ENCODE data around the gene KLC3. TPM values are rescaled to one million over a fixed set of nuclear protein-coding genes. Genes with fewer than 3 reads are reported as not detected.

The KLC3 gene
- total RNA-seq, 2 donors from 2014 or later, result 3.6 to 4.8 TPM

DNA sequence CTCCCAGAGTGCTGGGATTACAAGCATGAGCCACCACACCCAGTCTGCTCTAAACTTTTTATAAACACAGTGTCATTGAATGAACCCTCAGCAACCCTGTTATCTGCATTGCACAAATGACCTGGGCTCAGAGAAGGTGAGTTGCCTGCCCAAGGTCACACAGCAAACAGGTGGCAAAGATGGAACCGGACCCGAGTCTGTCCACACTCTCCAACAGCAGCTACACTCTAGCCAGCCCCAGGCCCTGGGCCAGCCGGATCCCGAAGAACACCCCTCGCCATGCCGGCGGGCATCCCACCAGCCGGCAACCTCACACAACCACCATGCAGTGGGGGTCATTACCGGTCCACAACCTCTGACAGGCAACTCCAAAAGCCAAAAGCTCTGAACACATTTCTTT is 15.4 kb downstream of the KLC3 start:
- Mint-ChIP-seq H3K36me3 (ENCODE audit: low read depth) (peaks cover 71% of the 10 kb centered on the region), H3K4me1 (no peaks in the 10 kb centered on the region), H3K4me3 (no peak overlapping the region), H3K27me3 (ENCODE audit: insufficient read depth) (no peaks in the 10 kb centered on the region), H3K27ac (no peak overlapping the region), H3K9me3 (no peaks in the 10 kb centered on the region)
- 96% methylated on average over 9 of the region's 9 CpGs for WGBS, 2 experiments (ENCODE audit: insufficient coverage in 1 of 2, insufficient read length in 1 of 2)
- DNase-seq, result no peak
- Histone ChIP-seq H3K27ac (ENCODE audit: low read depth, low read length) (no peak overlapping the region), H3K4me3 (ENCODE audit: low read length) (no peak overlapping the region), H3K27me3 (ENCODE audit: control insufficient read depth, insufficient read depth, low read length, poor library complexity, severe bottlenecking) (no peaks in the 10 kb centered on the region), H3K4me1 (ENCODE audit: control insufficient read depth, insufficient read depth, low read length) (no peaks in the 10 kb centered on the region), H3K36me3 (ENCODE audit: control insufficient read depth, insufficient read depth, low read length) (peaks cover 67% of the 10 kb centered on the region), H3K9me3 (ENCODE audit: control insufficient read depth, low read length) (peaks cover 8% of the 10 kb centered on the region), H3K9ac (ENCODE audit: extremely low read depth, low read length, poor library complexity, severe bottlenecking) (no peak overlapping the region)
- TF ChIP-seq, protein P1, sequence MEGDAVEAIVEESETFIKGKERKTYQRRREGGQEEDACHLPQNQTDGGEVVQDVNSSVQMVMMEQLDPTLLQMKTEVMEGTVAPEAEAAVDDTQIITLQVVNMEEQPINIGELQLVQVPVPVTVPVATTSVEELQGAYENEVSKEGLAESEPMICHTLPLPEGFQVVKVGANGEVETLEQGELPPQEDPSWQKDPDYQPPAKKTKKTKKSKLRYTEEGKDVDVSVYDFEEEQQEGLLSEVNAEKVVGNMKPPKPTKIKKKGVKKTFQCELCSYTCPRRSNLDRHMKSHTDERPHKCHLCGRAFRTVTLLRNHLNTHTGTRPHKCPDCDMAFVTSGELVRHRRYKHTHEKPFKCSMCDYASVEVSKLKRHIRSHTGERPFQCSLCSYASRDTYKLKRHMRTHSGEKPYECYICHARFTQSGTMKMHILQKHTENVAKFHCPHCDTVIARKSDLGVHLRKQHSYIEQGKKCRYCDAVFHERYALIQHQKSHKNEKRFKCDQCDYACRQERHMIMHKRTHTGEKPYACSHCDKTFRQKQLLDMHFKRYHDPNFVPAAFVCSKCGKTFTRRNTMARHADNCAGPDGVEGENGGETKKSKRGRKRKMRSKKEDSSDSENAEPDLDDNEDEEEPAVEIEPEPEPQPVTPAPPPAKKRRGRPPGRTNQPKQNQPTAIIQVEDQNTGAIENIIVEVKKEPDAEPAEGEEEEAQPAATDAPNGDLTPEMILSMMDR (conservative IDR thresholded peaks at IDR 0.05), result no peak

DNA sequence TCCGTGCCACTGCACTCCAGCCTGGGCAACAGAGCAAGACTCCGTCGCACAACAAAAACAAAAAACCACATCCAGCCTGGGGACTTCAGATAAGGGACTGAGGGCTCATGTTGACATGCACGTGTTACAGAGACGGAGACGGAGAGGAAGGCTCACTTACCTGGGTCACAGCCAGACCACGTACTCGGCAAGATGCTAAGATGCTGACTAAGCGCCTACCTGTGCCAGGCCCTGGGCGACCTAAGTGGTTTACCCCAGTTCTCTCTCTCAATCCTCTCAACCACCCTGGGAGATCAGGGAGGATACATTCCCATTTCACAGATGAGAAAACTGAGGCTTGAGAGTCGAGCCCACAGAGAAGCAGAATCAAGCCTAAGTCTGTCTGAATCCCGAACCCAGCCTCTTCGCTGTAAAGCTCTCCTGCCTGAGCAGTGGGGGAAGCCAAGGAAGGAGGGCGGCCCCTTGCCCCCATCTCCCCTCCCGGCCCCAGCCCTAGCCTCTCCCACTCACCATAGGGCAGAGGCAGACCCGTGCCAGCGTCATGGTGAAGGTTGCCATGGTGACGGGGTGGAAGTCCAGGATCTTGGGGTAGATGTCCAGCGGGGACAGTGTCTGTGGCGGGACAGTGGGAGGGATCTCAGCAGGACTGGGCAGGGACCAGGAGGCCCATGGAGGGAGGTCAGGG is 16.4 kb downstream of the KLC3 start:
- no peak for DNase-seq
- H3K9ac ChIP-seq (ENCODE audit: extremely low read depth, low read length, poor library complexity, severe bottlenecking), result no peak overlapping the region
- no peaks in the 10 kb centered on the region for H3K27me3 Mint-ChIP-seq (ENCODE audit: insufficient read depth)
- peaks cover 8% of the 10 kb centered on the region for H3K9me3 ChIP-seq (ENCODE audit: control insufficient read depth, low read length)
- peaks cover 77% of the 10 kb centered on the region for H3K36me3 Mint-ChIP-seq (ENCODE audit: low read depth)
- H3K27me3 ChIP-seq (ENCODE audit: control insufficient read depth, insufficient read depth, low read length, poor library complexity, severe bottlenecking), result no peaks in the 10 kb centered on the region
- TF ChIP-seq, protein P1 (conservative IDR thresholded peaks at IDR 0.05), result no peak
- no peak overlapping the region for H3K4me3 Mint-ChIP-seq
- no peak overlapping the region for H3K27ac Mint-ChIP-seq
- no peaks in the 10 kb centered on the region for H3K9me3 Mint-ChIP-seq
- no peak overlapping the region for H3K27ac ChIP-seq (ENCODE audit: low read depth, low read length)
- no peak overlapping the region for H3K4me3 ChIP-seq (ENCODE audit: low read length)
- 92 to 97% methylated on average over 14 to 20 of the region's 20 CpGs for WGBS, 2 experiments (ENCODE audit: insufficient coverage in 1 of 2, insufficient read length in 1 of 2)
- H3K36me3 ChIP-seq (ENCODE audit: control insufficient read depth, insufficient read depth, low read length), result peaks cover 68% of the 10 kb centered on the region
- no peaks in the 10 kb centered on the region for H3K4me1 ChIP-seq (ENCODE audit: control insufficient read depth, insufficient read depth, low read length)
- H3K4me1 Mint-ChIP-seq, result no peaks in the 10 kb centered on the region

DNA sequence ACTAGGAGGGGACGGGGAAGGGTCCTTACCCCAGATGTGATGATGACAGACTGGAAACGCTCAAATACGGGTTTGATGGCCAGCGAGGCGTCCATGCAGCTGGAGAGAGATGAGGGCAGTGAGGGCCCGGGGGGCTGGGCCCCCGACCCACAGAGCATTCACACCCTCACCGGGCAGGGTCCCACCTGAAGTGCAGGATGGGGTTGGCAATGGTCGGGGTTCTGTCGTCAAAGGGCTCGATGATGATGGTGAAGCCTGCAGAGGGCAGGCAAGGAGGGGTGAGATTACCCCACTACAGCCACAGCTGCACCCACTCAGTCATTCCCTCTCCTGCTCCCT is 16.9 kb downstream of the KLC3 start:
- Mint-ChIP-seq H3K4me3 (no peak overlapping the region), H3K27ac (no peak overlapping the region)
- H3K36me3 ChIP-seq (ENCODE audit: control insufficient read depth, insufficient read depth, low read length), result peaks cover 66% of the 10 kb centered on the region

More for the DNA sequence above, 16.9 kb downstream of the KLC3 start:
- 96 to 97% methylated on average over 6 to 11 of the region's 11 CpGs for WGBS, 2 experiments (ENCODE audit: insufficient coverage in 1 of 2, insufficient read length in 1 of 2)
- no peak overlapping the region for H3K4me3 ChIP-seq (ENCODE audit: low read length)
- no peak for DNase-seq
- no peak overlapping the region for H3K9ac ChIP-seq (ENCODE audit: extremely low read depth, low read length, poor library complexity, severe bottlenecking)
- TF ChIP-seq, protein P1 (conservative IDR thresholded peaks at IDR 0.05), result no peak
- no peaks in the 10 kb centered on the region for H3K4me1 Mint-ChIP-seq
- H3K27ac ChIP-seq (ENCODE audit: low read depth, low read length), result no peak overlapping the region
- H3K9me3 ChIP-seq (ENCODE audit: control insufficient read depth, low read length), result peaks cover 8% of the 10 kb centered on the region
- H3K9me3 Mint-ChIP-seq, result no peaks in the 10 kb centered on the region
- H3K4me1 ChIP-seq (ENCODE audit: control insufficient read depth, insufficient read depth, low read length), result no peaks in the 10 kb centered on the region
- peaks cover 81% of the 10 kb centered on the region for H3K36me3 Mint-ChIP-seq (ENCODE audit: low read depth)
- no peaks in the 10 kb centered on the region for H3K27me3 ChIP-seq (ENCODE audit: control insufficient read depth, insufficient read depth, low read length, poor library complexity, severe bottlenecking)
- H3K27me3 Mint-ChIP-seq (ENCODE audit: insufficient read depth), result no peaks in the 10 kb centered on the region
